Measurements from ENCODE around the gene PA2G4.
A peak's percentile ranks its signal among the peaks of the same experiment; 100 is the strongest.

The PA2G4 gene

GRCh38 chr12:56122637-56123036 lies 18.3 kb downstream of the PA2G4 start:
- peaks cover 69% of the 10 kb centered on the region for H3K4me1 Mint-ChIP-seq
- H3K27ac Mint-ChIP-seq = no peak overlapping the region
- no peak overlapping the region for H3K4me3 Mint-ChIP-seq

GRCh38 chr12:56124133-56124532 lies 19.8 kb downstream of the PA2G4 start:
- Mint-ChIP-seq H3K27me3 (peaks cover 3% of the 10 kb centered on the region), H3K4me3 (no peak overlapping the region), H3K27ac (peak overlapping the region; percentile 12), H3K36me3 (peaks cover 21% of the 10 kb centered on the region), H3K9me3 (no peaks in the 10 kb centered on the region), H3K4me1 (peaks cover 59% of the 10 kb centered on the region)
- CTCF ChIA-PET = interaction anchor here (1.5 to 3.5 kb wide), 2 partner anchors 35 to 65 kb away, joined by 7 to 31 read pairs; partner anchors contain the start of genes MYL6 and SMARCC2
- DNase-seq = no peak

More at GRCh38 chr12:56122637-56123036, 18.3 kb downstream of the PA2G4 start:
- Mint-ChIP-seq H3K36me3 (peaks cover 17% of the 10 kb centered on the region), H3K9me3 (no peaks in the 10 kb centered on the region), H3K27me3 (peaks cover 1% of the 10 kb centered on the region)
- CTCF ChIA-PET = interaction anchor here (1.1 to 3.5 kb wide), 2 partner anchors 66 to 70 kb away, joined by 3 to 31 read pairs; partner anchors contain the start of gene SMARCC2
- DNase-seq = no peak

- H3K27me3 Mint-ChIP-seq = peaks cover 3% of the 10 kb centered on the region
- peak overlapping the region; percentile 97 for H3K4me3 Mint-ChIP-seq
- DNase-seq = no peak
- peaks cover 3% of the 10 kb centered on the region for H3K9me3 Mint-ChIP-seq
- H3K36me3 Mint-ChIP-seq = peaks cover 31% of the 10 kb centered on the region
- CTCF ChIA-PET = interaction anchor here (0.5 to 4.2 kb wide), 15 partner anchors 9 to 132 kb away, joined by 3 to 51 read pairs (median 6); partner anchors contain the start of genes ANKRD52, MYL6, MYL6B and RNF41
- peak overlapping the region; percentile 94 for H3K27ac Mint-ChIP-seq
- peaks cover 68% of the 10 kb centered on the region for H3K4me1 Mint-ChIP-seq
Observed at GRCh38 chr12:56126732-56127239, 22.4 kb downstream of the PA2G4 start.

- CTCF ChIA-PET = interaction anchor here (0.9 to 4.2 kb wide), 14 partner anchors 9 to 389 kb away, joined by 3 to 51 read pairs (median 7); partner anchors contain the start of genes MYL6, MYL6B, PA2G4 and RNF41
- H3K27ac Mint-ChIP-seq = peak overlapping the region; percentile 94
- H3K4me1 Mint-ChIP-seq = peaks cover 75% of the 10 kb centered on the region
- H3K36me3 Mint-ChIP-seq = peaks cover 38% of the 10 kb centered on the region
- peak overlapping the region; percentile 97 for H3K4me3 Mint-ChIP-seq
- peaks cover 3% of the 10 kb centered on the region for H3K9me3 Mint-ChIP-seq
- no peak for DNase-seq
- H3K27me3 Mint-ChIP-seq = peaks cover 3% of the 10 kb centered on the region
Observed at GRCh38 chr12:56127485-56127887, 23.1 kb downstream of the PA2G4 start.

GRCh38 chr12:56127888-56128669 lies 23.7 kb downstream of the PA2G4 start, which contains the start of gene ESYT1:
TSS of gene ESYT1 (plus strand) at chr12:56128267. CDS start at chr12:56128320, 53 bp downstream.
- H3K4me1 Mint-ChIP-seq = peaks cover 78% of the 10 kb centered on the region
- H3K36me3 Mint-ChIP-seq = peaks cover 43% of the 10 kb centered on the region
- DNase-seq = peak; percentile 99
- peaks cover 3% of the 10 kb centered on the region for H3K27me3 Mint-ChIP-seq
- peaks cover 3% of the 10 kb centered on the region for H3K9me3 Mint-ChIP-seq
- peak within 1 kb of the TSS; percentile 97 for H3K4me3 Mint-ChIP-seq
- peak within 1 kb of the TSS; percentile 94 for H3K27ac Mint-ChIP-seq
- CTCF ChIA-PET = interaction anchor here (0.9 to 4.2 kb wide), 14 partner anchors 9 to 390 kb away, joined by 3 to 51 read pairs (median 7); partner anchors contain the start of genes MYL6, MYL6B, PA2G4 and RNF41

GRCh38 chr12:56128670-56129205 lies 24.4 kb downstream of the PA2G4 start:
- peaks cover 3% of the 10 kb centered on the region for H3K9me3 Mint-ChIP-seq
- peak overlapping the region; percentile 94 for H3K27ac Mint-ChIP-seq
- peaks cover 3% of the 10 kb centered on the region for H3K27me3 Mint-ChIP-seq
- CTCF ChIA-PET = interaction anchor here (0.9 to 4.2 kb wide), 12 partner anchors 8 to 335 kb away, joined by 3 to 51 read pairs (median 7); partner anchors contain the start of genes MYL6, MYL6B, PA2G4 and RNF41
- peaks cover 49% of the 10 kb centered on the region for H3K36me3 Mint-ChIP-seq
- no peak for DNase-seq
- H3K4me3 Mint-ChIP-seq = peak overlapping the region; percentile 97
- peaks cover 82% of the 10 kb centered on the region for H3K4me1 Mint-ChIP-seq

- Mint-ChIP-seq H3K27me3 (peaks cover 3% of the 10 kb centered on the region), H3K27ac (peak overlapping the region; percentile 94), H3K9me3 (peaks cover 3% of the 10 kb centered on the region), H3K36me3 (peaks cover 55% of the 10 kb centered on the region), H3K4me3 (peak overlapping the region; percentile 97), H3K4me1 (peaks cover 81% of the 10 kb centered on the region)
- peak; percentile 88 for DNase-seq
- CTCF ChIA-PET = interaction anchor here (0.6 to 4.2 kb wide), 4 partner anchors 10 to 59 kb away, joined by 3 to 51 read pairs (median 13); partner anchors contain the start of genes SMARCC2 and ZC3H10
Observed at GRCh38 chr12:56129206-56129941, 25.0 kb downstream of the PA2G4 start.

- H3K27ac Mint-ChIP-seq = peak overlapping the region; percentile 94
- DNase-seq = no peak
- H3K4me1 Mint-ChIP-seq = peaks cover 75% of the 10 kb centered on the region
- peaks cover 3% of the 10 kb centered on the region for H3K27me3 Mint-ChIP-seq
- H3K9me3 Mint-ChIP-seq = peaks cover 3% of the 10 kb centered on the region
- peaks cover 57% of the 10 kb centered on the region for H3K36me3 Mint-ChIP-seq
- CTCF ChIA-PET = interaction anchor here (0.6 to 2.7 kb wide), 2 partner anchors 11 to 14 kb away, joined by 3 to 20 read pairs; partner anchors contain the start of gene ZC3H10
- peak overlapping the region; percentile 97 for H3K4me3 Mint-ChIP-seq
Observed at GRCh38 chr12:56129942-56130495, 25.7 kb downstream of the PA2G4 start.

GRCh38 chr12:56130876-56131275 lies 26.5 kb downstream of the PA2G4 start:
- CTCF ChIA-PET = no interaction called here
- peaks cover 71% of the 10 kb centered on the region for H3K4me1 Mint-ChIP-seq
- DNase-seq = no peak
- H3K36me3 Mint-ChIP-seq = peaks cover 65% of the 10 kb centered on the region
- peaks cover 3% of the 10 kb centered on the region for H3K9me3 Mint-ChIP-seq
- peaks cover 3% of the 10 kb centered on the region for H3K27me3 Mint-ChIP-seq
- H3K4me3 Mint-ChIP-seq = peak overlapping the region; percentile 97
- peak overlapping the region; percentile 94 for H3K27ac Mint-ChIP-seq

- Mint-ChIP-seq H3K9me3 (peaks cover 3% of the 10 kb centered on the region), H3K27ac (no peak overlapping the region), H3K4me1 (peaks cover 79% of the 10 kb centered on the region), H3K4me3 (no peak overlapping the region), H3K27me3 (no peaks in the 10 kb centered on the region), H3K36me3 (peaks cover 91% of the 10 kb centered on the region)
- no peak for DNase-seq
- CTCF ChIA-PET = no interaction called here
Observed at GRCh38 chr12:56134897-56135296, 30.5 kb downstream of the PA2G4 start.

GRCh38 chr12:56137853-56138571 lies 33.7 kb downstream of the PA2G4 start:
- CTCF ChIA-PET = interaction anchor here (1.7 to 2.6 kb wide), 3 partner anchors 10 to 14 kb away, joined by 6 to 10 read pairs (median 7); partner anchors contain the start of genes ESYT1 and MYL6B
- Mint-ChIP-seq H3K36me3 (peaks cover 87% of the 10 kb centered on the region), H3K27ac (peak overlapping the region; percentile 87), H3K4me1 (peaks cover 78% of the 10 kb centered on the region), H3K4me3 (no peak overlapping the region), H3K9me3 (no peaks in the 10 kb centered on the region), H3K27me3 (no peaks in the 10 kb centered on the region)
- DNase-seq = no peak

GRCh38 chr12:56141946-56142784 lies 37.8 kb downstream of the PA2G4 start:
- CTCF ChIA-PET = interaction anchor here (0.9 to 1.3 kb wide), 3 partner anchors 9 to 17 kb away, joined by 3 to 5 read pairs (median 5); partner anchors contain the start of gene MYL6

More at GRCh38 chr12:56141946-56142784, 37.8 kb downstream of the PA2G4 start:
- Mint-ChIP-seq H3K27ac (peak overlapping the region; percentile 76), H3K4me3 (no peak overlapping the region), H3K9me3 (no peaks in the 10 kb centered on the region), H3K4me1 (peaks cover 63% of the 10 kb centered on the region), H3K36me3 (peaks cover 78% of the 10 kb centered on the region), H3K27me3 (no peaks in the 10 kb centered on the region)
- no peak for DNase-seq
